Trophoblast cell (in vitro differentiated cells and primary cell): ENCODE data around the gene VAV3.

Experiments
- DNase-seq, 2 donors: peaks; one replicate each; pipeline ENCODE4 v3.0.0-alpha.2; 2016
- H2AFZ ChIP-seq: 2 replicates; pipeline ENCODE4 v1.6.1; 2013; ENCODE audit warnings: low read length, moderate library complexity, mild to moderate bottlenecking; ENCODE audit not compliant: insufficient read depth, poor library complexity
- H2AK5ac ChIP-seq: 2 replicates; pipeline ENCODE4 v1.6.1; 2013; ENCODE audit warnings: mild to moderate bottlenecking, low read length
- H2BK120ac ChIP-seq: 2 replicates; pipeline ENCODE4 v1.6.1; 2013; ENCODE audit warnings: low read length, mild to moderate bottlenecking, moderate library complexity; ENCODE audit not compliant: insufficient read depth, poor library complexity
- H2BK12ac ChIP-seq: 2 replicates; pipeline ENCODE4 v1.6.1; 2013; ENCODE audit warnings: mild to moderate bottlenecking, low read length, moderate library complexity
- H2BK5ac ChIP-seq: 2 replicates; pipeline ENCODE4 v1.6.1; 2013; ENCODE audit warnings: low read length, low read depth, moderate library complexity, mild to moderate bottlenecking; ENCODE audit not compliant: poor library complexity
- H3K14ac ChIP-seq: 2 replicates; pipeline ENCODE4 v1.6.1; 2013; ENCODE audit warnings: mild to moderate bottlenecking, low read length
- H3K18ac ChIP-seq: 2 replicates; pipeline ENCODE4 v1.6.1; 2013; ENCODE audit warnings: mild to moderate bottlenecking, low read length
- H3K23ac ChIP-seq: 2 replicates; pipeline ENCODE4 v1.6.1; 2013; ENCODE audit warnings: low read length
- H3K27ac ChIP-seq: 2 replicates; pipeline ENCODE4 v1.5.1; 2013; ENCODE audit warnings: low read depth, mild to moderate bottlenecking, inconsistent platforms, low read length, moderate library complexity
- H3K27me3 ChIP-seq: 2 replicates; pipeline ENCODE4 v1.6.1; 2013; ENCODE audit warnings: inconsistent platforms, mild to moderate bottlenecking, low read length, moderate library complexity; ENCODE audit not compliant: insufficient read depth
- H3K36me3 ChIP-seq, 2 experiments: 1 replicate in 1 of 2; 2 replicates in 1 of 2; pipeline ENCODE4 v1.6.1; 2013; ENCODE audit warnings: low read length in 2 of 2, mild to moderate bottlenecking in 2 of 2, moderate library complexity in 1 of 2; ENCODE audit not compliant: insufficient read depth in 2 of 2, control insufficient read depth in 1 of 2
- H3K4ac ChIP-seq: 2 replicates; pipeline ENCODE4 v1.6.1; 2013; ENCODE audit warnings: low read depth, mild to moderate bottlenecking, low read length, moderate library complexity
- H3K4me1 ChIP-seq, 2 experiments: 1 replicate in 1 of 2; 2 replicates in 1 of 2; pipeline ENCODE4 v1.6.1; 2013; ENCODE audit warnings: low read length in 2 of 2, mild to moderate bottlenecking in 2 of 2, moderate library complexity in 1 of 2; ENCODE audit not compliant: insufficient read depth in 2 of 2, control insufficient read depth in 1 of 2
- H3K4me2 ChIP-seq: 2 replicates; pipeline ENCODE4 v1.6.1; 2013; ENCODE audit warnings: inconsistent platforms, mild to moderate bottlenecking, low read length, moderate library complexity
- H3K4me3 ChIP-seq: 2 replicates; pipeline ENCODE4 v1.5.1; 2013; ENCODE audit warnings: mild to moderate bottlenecking, low read depth, low read length, inconsistent platforms
- H3K79me1 ChIP-seq: one replicate; pipeline ENCODE4 v1.6.1; 2013; ENCODE audit warnings: low read length
- H3K79me2 ChIP-seq: 2 replicates; pipeline ENCODE4 v1.6.1; 2013; ENCODE audit warnings: low read length, mild to moderate bottlenecking; ENCODE audit not compliant: control insufficient read depth, insufficient read depth, poor library complexity
- H3K9ac ChIP-seq: 2 replicates; pipeline ENCODE4 v1.6.1; 2013; ENCODE audit warnings: mild to moderate bottlenecking, low read length
- H3K9me3 ChIP-seq: 2 replicates; pipeline ENCODE4 v1.6.1; 2013; ENCODE audit warnings: low read depth, mild to moderate bottlenecking, control low read depth, inconsistent platforms, low read length; ENCODE audit not compliant: insufficient read depth
- H4K12ac ChIP-seq: 2 replicates; pipeline ENCODE4 v1.6.1; 2013; ENCODE audit warnings: low read depth, mild to moderate bottlenecking, low read length, moderate library complexity
- H4K8ac ChIP-seq: 2 replicates; pipeline ENCODE4 v1.6.1; 2013; ENCODE audit warnings: low read depth, mild to moderate bottlenecking, low read length, moderate library complexity
- H4K91ac ChIP-seq: one replicate; pipeline ENCODE4 v1.6.1; 2013; ENCODE audit warnings: low read depth, mild to moderate bottlenecking, low read length, moderate library complexity
- WGBS: extraction: QIAGEN DNeasy Blood & Tissue Kit; methylation state at CpG from one replicate; pipeline ENCODE4 v1.1.7; 2013; ENCODE audit warnings: missing lambda C conversion rate; ENCODE audit not compliant: insufficient read length, insufficient coverage; ENCODE audit errors: extremely low coverage; 5-methylcytosine and 5-hydroxymethylcytosine counted together

VAV3 gene

DNA sequence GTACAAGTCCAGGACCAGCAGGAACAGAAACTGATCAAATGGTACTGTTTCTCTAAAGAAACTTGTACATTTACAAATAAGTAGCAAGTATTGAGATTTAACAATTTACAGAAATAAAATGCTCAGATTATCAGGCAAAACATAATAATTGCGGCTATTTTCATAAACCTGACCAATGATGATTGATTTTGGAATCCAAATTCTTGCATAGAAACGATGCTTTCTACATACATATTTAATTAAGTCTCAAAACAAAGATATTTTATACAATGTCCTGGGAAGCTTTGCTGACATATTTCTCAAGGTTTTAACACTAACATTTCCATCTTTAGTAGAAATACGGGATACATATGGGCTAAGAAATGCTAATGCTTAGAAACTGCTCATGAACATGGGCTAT lies 157.1 kb downstream of the VAV3 start:
- no CpG with 5 or more reads among the region's 3 CpGs for WGBS
- Histone ChIP-seq H2AK5ac (no peak overlapping the region), H3K14ac (no peak overlapping the region)

DNA sequence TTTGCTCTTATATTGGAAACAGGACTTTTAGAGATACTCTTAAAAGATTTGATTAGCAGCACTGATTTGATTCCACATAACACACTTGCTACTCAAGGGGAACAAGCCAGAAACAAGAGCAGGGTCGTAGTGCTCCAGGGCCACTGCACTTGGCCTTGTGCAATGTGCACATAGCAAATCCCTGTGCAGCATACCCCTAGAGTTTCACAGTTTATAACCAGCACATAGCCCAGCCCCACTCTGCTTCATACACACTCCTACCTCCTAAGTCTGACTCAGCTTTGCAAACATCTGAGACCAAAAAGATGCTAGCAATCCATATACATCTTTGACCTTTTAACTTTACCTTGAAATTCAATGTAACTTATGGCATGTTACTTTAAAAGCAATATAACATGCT lies 157.6 kb downstream of the VAV3 start:
- H2AK5ac ChIP-seq, result no peak overlapping the region
- H3K4me3 ChIP-seq, result no peak overlapping the region
- no peaks in the 10 kb centered on the region for H3K79me2 ChIP-seq
- H3K27ac ChIP-seq, result no peak overlapping the region
- H2BK12ac ChIP-seq, result no peak overlapping the region
- H4K12ac ChIP-seq, result no peak overlapping the region
- no peaks in the 10 kb centered on the region for H3K4me1 ChIP-seq
- H2BK5ac ChIP-seq, result no peak overlapping the region
- H3K9me3 ChIP-seq, result no peaks in the 10 kb centered on the region
- no peaks in the 10 kb centered on the region for H3K27me3 ChIP-seq
- no peak overlapping the region for H4K8ac ChIP-seq
- H3K18ac ChIP-seq, result no peak overlapping the region
- no peak overlapping the region for H3K4me2 ChIP-seq
- no peak overlapping the region for H2BK120ac ChIP-seq
- WGBS, result no CpG with 5 or more reads among the region's 1 CpG
- no peaks in the 10 kb centered on the region for H3K79me1 ChIP-seq
- no peak overlapping the region for H3K23ac ChIP-seq
- H3K36me3 ChIP-seq, result no peaks in the 10 kb centered on the region
- H3K14ac ChIP-seq, result no peak overlapping the region
- H3K4ac ChIP-seq, result no peak overlapping the region
- H2AFZ ChIP-seq, result no peak overlapping the region
- H4K91ac ChIP-seq, result no peak overlapping the region
- no peak overlapping the region for H3K9ac ChIP-seq
- no peak for DNase-seq

More for the DNA sequence above, 157.1 kb downstream of the VAV3 start:
- Histone ChIP-seq H2BK5ac (no peak overlapping the region), H3K36me3 (no peaks in the 10 kb centered on the region), H4K12ac (no peak overlapping the region), H3K4me1 (no peaks in the 10 kb centered on the region), H3K9me3 (no peaks in the 10 kb centered on the region), H3K27ac (no peak overlapping the region), H3K23ac (no peak overlapping the region), H3K79me1 (no peaks in the 10 kb centered on the region), H2AFZ (no peak overlapping the region), H3K9ac (no peak overlapping the region), H3K79me2 (no peaks in the 10 kb centered on the region), H3K4me3 (no peak overlapping the region), H3K4ac (no peak overlapping the region), H2BK12ac (no peak overlapping the region), H4K91ac (no peak overlapping the region), H3K18ac (no peak overlapping the region), H2BK120ac (no peak overlapping the region), H3K4me2 (no peak overlapping the region), H4K8ac (no peak overlapping the region), H3K27me3 (no peaks in the 10 kb centered on the region)
- no peak for DNase-seq

DNA sequence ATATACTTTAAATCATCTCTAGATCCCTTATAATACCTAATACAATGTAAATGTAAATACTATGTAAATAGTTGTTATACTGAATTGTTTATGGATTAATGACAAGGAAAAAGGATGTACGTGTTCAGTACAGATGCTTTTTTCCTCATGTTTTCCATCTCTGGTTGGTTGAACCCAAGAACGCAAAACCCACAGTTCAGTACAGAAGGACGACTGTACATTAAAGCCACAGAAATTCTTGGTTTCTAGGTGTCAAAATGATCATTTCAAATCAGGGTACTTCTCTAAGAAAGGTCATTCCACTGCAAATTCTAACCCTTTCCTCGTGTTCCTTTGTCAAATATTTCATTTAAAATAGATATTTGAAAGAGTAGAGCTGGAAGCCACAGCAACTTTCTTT lies 158.1 kb downstream of the VAV3 start:
- Histone ChIP-seq H4K8ac (no peak overlapping the region), H3K36me3 (no peaks in the 10 kb centered on the region), H3K4me2 (no peak overlapping the region), H2BK5ac (no peak overlapping the region), H4K91ac (no peak overlapping the region), H3K14ac (no peak overlapping the region), H3K9ac (no peak overlapping the region), H3K4me3 (no peak overlapping the region), H3K23ac (no peak overlapping the region), H3K79me2 (no peaks in the 10 kb centered on the region), H2BK12ac (no peak overlapping the region), H3K4ac (no peak overlapping the region), H3K27ac (no peak overlapping the region), H3K18ac (no peak overlapping the region), H3K9me3 (no peaks in the 10 kb centered on the region), H2AK5ac (no peak overlapping the region), H3K27me3 (no peaks in the 10 kb centered on the region), H3K79me1 (no peaks in the 10 kb centered on the region), H3K4me1 (no peaks in the 10 kb centered on the region), H2AFZ (no peak overlapping the region), H4K12ac (no peak overlapping the region), H2BK120ac (no peak overlapping the region)
- WGBS, result no CpG with 5 or more reads among the region's 4 CpGs
- no peak for DNase-seq

DNA sequence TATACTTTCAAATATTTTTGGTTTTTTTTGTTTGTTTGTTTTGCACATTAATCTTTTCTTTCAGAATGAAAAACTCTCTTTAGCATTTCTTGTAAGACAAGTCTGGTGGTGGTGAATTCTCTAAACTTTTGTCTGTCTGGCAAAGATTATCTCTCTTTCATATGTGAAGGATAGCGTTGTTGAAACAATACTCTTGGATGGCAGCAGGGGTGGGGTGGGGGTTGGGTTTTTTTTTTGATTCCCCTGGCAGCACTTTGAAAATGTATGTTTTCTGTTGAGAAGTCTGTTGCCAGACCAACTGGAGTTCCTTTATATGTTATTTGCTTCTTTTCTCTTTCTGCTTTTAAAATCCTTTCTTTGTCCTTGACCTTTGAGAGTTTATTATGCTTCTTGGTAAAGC lies 160.2 kb downstream of the VAV3 start:
- no peaks in the 10 kb centered on the region for H3K4me1 ChIP-seq
- DNase-seq, result no peak
- no peak overlapping the region for H3K9ac ChIP-seq
- no peaks in the 10 kb centered on the region for H3K79me2 ChIP-seq
- no peak overlapping the region for H3K14ac ChIP-seq
- H3K4ac ChIP-seq, result no peak overlapping the region
- no peaks in the 10 kb centered on the region for H3K36me3 ChIP-seq
- H3K79me1 ChIP-seq, result no peaks in the 10 kb centered on the region
- H3K4me2 ChIP-seq, result no peak overlapping the region
- H2BK12ac ChIP-seq, result no peak overlapping the region
- no peak overlapping the region for H3K18ac ChIP-seq
- no peak overlapping the region for H2BK120ac ChIP-seq
- no peak overlapping the region for H2AFZ ChIP-seq
- no peak overlapping the region for H4K12ac ChIP-seq
- H3K27ac ChIP-seq, result no peak overlapping the region
- H3K23ac ChIP-seq, result no peak overlapping the region
- H4K91ac ChIP-seq, result no peak overlapping the region
- H4K8ac ChIP-seq, result no peak overlapping the region
- H3K27me3 ChIP-seq, result no peaks in the 10 kb centered on the region
- H3K4me3 ChIP-seq, result no peak overlapping the region
- no peak overlapping the region for H2BK5ac ChIP-seq
- H2AK5ac ChIP-seq, result no peak overlapping the region
- no CpG with 5 or more reads among the region's 1 CpG for WGBS
- H3K9me3 ChIP-seq, result no peaks in the 10 kb centered on the region
